Thyroid gland (tissue), 4 donors: ENCODE measurements around the gene NCAPD3. TPM values are rescaled to one million over a fixed set of nuclear protein-coding genes. Genes with fewer than 3 reads are reported as not detected.

Experiments used
- DNase-seq, 2 donors: peaks; one replicate each; pipeline ENCODE4 v3.0.0-alpha.2; 2019
- H3K27ac ChIP-seq, 3 donors: fragments of 200-600 bp; sonication (generic); 1 replicate in 2 of 3; 2 replicates in 1 of 3; pipeline ENCODE4 v1.5.1; 2016 to 2019; ENCODE audit warnings: mild to moderate bottlenecking in 1 of 3, moderate library complexity in 1 of 3
- H3K27me3 ChIP-seq: fragments of 200-600 bp; sonication (generic); one replicate; pipeline ENCODE4 v1.5.1; 2019
- H3K36me3 ChIP-seq, 2 donors: fragments of 200-600 bp; sonication (generic); one replicate each; pipeline ENCODE4 v1.5.1; 2016 to 2019
- H3K4me1 ChIP-seq, 2 donors: fragments of 200-600 bp; sonication (generic); one replicate each; pipeline ENCODE4 v1.5.1; 2017 to 2019
- H3K4me3 ChIP-seq, 3 donors: fragments of 200-600 bp; sonication (generic); replicated peaks in 1 of 3; 1 replicate in 2 of 3; 2 replicates in 1 of 3; pipeline ENCODE4 v1.5.1; 2016; ENCODE audit warnings: mild to moderate bottlenecking in 1 of 3
- H3K9me3 ChIP-seq: fragments of 200-600 bp; sonication (generic); one replicate; pipeline ENCODE4 v1.5.1; 2017
- CTCF ChIP-seq, 6 experiments: fragments of 200-600 bp in 3 of 6; fragments of 450-650 bp in 3 of 6; sonication (generic) in 3 of 6; IDR thresholded peaks; one replicate each; pipeline ENCODE4 v1.5.1; 2016 to 2019; ENCODE audit warnings: antibody characterized with exemption in 6 of 6, mild to moderate bottlenecking in 2 of 6, inconsistent platforms in 1 of 6, moderate library complexity in 1 of 6
- POLR2A ChIP-seq, 2 donors: fragments of 450-650 bp; IDR thresholded peaks; one replicate each; pipeline ENCODE4 v1.6.1; 2017; ENCODE audit warnings: antibody characterized with exemption in 2 of 2, mild to moderate bottlenecking in 2 of 2, moderate library complexity in 1 of 2
- WGBS, 2 donors: methylation state at CpG; one replicate each; pipeline ENCODE4 v1.1.5; 2017; 5-methylcytosine and 5-hydroxymethylcytosine counted together
- intact Hi-C: fragments of 100-400 bp; cut with DNase I; formaldehyde crosslinking; loops from one replicate; pipeline ENCODE4 v1.15.1; 2023
- total RNA-seq, 4 donors: library from RNA; depleted of rRNA; stranded (reverse); fragments of >200 nt; gene quantifications; one replicate each; pipeline ENCODE4 v1.2.3, GENCODE V29; 2016

The NCAPD3 gene
- total RNA-seq, 4 donors from 2014 or later, result 17.5 to 31.4 (median 21.9) TPM

- H3K27ac ChIP-seq, result no peak overlapping the region
- no peaks in the 10 kb centered on the region for H3K4me1 ChIP-seq
- intact Hi-C loops, result no loop called here
- no peak overlapping the region for H3K4me3 ChIP-seq
- no peaks in the 10 kb centered on the region for H3K9me3 ChIP-seq
- no peak for DNase-seq
- H3K36me3 ChIP-seq, result peaks cover 24 to 49% of the 10 kb centered on the region in 2 donors
- TF ChIP-seq CTCF (IDR thresholded peaks at IDR 0.05) (no peak), POLR2A (IDR thresholded peaks at IDR 0.05) (no peak)
- H3K27me3 ChIP-seq, result no peaks in the 10 kb centered on the region
- WGBS, 2 donors, result 82 to 86% methylated on average over 4 of the region's 4 CpGs
Observed at GRCh38 chr11:134157451-134157850, 66.3 kb downstream of the NCAPD3 start.

GRCh38 chr11:134155946-134156865, 67.6 kb downstream of the NCAPD3 start:
- Histone ChIP-seq H3K9me3 (no peaks in the 10 kb centered on the region), H3K4me3 (no peak overlapping the region), H3K27me3 (no peaks in the 10 kb centered on the region), H3K4me1 (no peaks in the 10 kb centered on the region), H3K36me3 (peaks cover 20 to 49% of the 10 kb centered on the region in 2 donors), H3K27ac (no peak overlapping the region)
- intact Hi-C loops, result no loop called here
- 93% methylated on average over 18 to 24 of the region's 28 CpGs for WGBS, 2 donors
- no peak for DNase-seq
- TF ChIP-seq CTCF (IDR thresholded peaks at IDR 0.05) (no peak), POLR2A (IDR thresholded peaks at IDR 0.05) (no peak)

GRCh38 chr11:134155456-134155855, 68.3 kb downstream of the NCAPD3 start:
- no peak for DNase-seq
- H3K27ac ChIP-seq, result no peak overlapping the region
- H3K4me1 ChIP-seq, result no peaks in the 10 kb centered on the region
- H3K36me3 ChIP-seq, result peaks cover 12 to 47% of the 10 kb centered on the region in 2 donors
- no peaks in the 10 kb centered on the region for H3K9me3 ChIP-seq
- no peak overlapping the region for H3K4me3 ChIP-seq
- TF ChIP-seq CTCF (IDR thresholded peaks at IDR 0.05) (no peak), POLR2A (IDR thresholded peaks at IDR 0.05) (no peak)
- H3K27me3 ChIP-seq, result no peaks in the 10 kb centered on the region
- intact Hi-C loops, result no loop called here
- WGBS, 2 donors, result 90 to 95% methylated on average over 16 of the region's 16 CpGs

GRCh38 chr11:134154441-134154840, 69.3 kb downstream of the NCAPD3 start:
- TF ChIP-seq POLR2A (IDR thresholded peaks at IDR 0.05), result no peak
- intact Hi-C loops, result no loop called here
- Histone ChIP-seq H3K4me1 (no peaks in the 10 kb centered on the region), H3K27ac (no peak overlapping the region), H3K36me3 (peaks cover 4 to 50% of the 10 kb centered on the region in 2 donors), H3K27me3 (no peaks in the 10 kb centered on the region), H3K9me3 (no peaks in the 10 kb centered on the region), H3K4me3 (no peak overlapping the region)
- no peak for DNase-seq
- WGBS, 2 donors, result 93 to 94% methylated on average over 8 of the region's 11 CpGs

- H3K27me3 ChIP-seq, result no peaks in the 10 kb centered on the region
- H3K36me3 ChIP-seq, result peaks cover 8 to 50% of the 10 kb centered on the region in 2 donors
- no peak for DNase-seq
- intact Hi-C loops, result no loop called here
- no peak overlapping the region for H3K4me3 ChIP-seq
- no peak for TF ChIP-seq CTCF (IDR thresholded peaks at IDR 0.05)
- TF ChIP-seq POLR2A (IDR thresholded peaks at IDR 0.05), result no peak
- WGBS, 2 donors, result 90 to 95% methylated on average over 26 to 30 of the region's 30 CpGs
- no peak overlapping the region for H3K27ac ChIP-seq
- no peaks in the 10 kb centered on the region for H3K4me1 ChIP-seq
- H3K9me3 ChIP-seq, result no peaks in the 10 kb centered on the region
Observed at GRCh38 chr11:134153147-134153905, 70.4 kb downstream of the NCAPD3 start.
